Neural progenitor cell (in vitro differentiated cells): Measurements from ENCODE around the gene RNF4. TPM values are rescaled to one million over a fixed set of nuclear protein-coding genes. Genes with fewer than 3 reads are reported as not detected.
A peak's percentile ranks its signal among the peaks of the same experiment; 100 is the strongest.

Experiments used
- DNase-seq: peaks from one replicate; pipeline ENCODE4 v3.0.0-alpha.2; 2016; ENCODE audit warnings: low spot score
- H2AFZ ChIP-seq: fragments of 200-600 bp; sonication (generic); replicated peaks from 2 replicates; pipeline ENCODE4 v1.6.1; 2016; ENCODE audit warnings: antibody characterized with exemption
- H3F3A ChIP-seq: fragments of 200-600 bp; sonication (generic); 2 replicates; pipeline ENCODE4 v1.6.1; 2016; ENCODE audit warnings: antibody characterized with exemption, low read depth
- H3K27ac ChIP-seq: fragments of 200-600 bp; sonication (generic); 2 replicates; pipeline ENCODE4 v1.5.1; 2016; ENCODE audit warnings: mild to moderate bottlenecking
- H3K27me3 ChIP-seq: fragments of 200-600 bp; sonication (generic); 2 replicates; pipeline ENCODE4 v1.6.1; 2016; ENCODE audit warnings: mild to moderate bottlenecking, moderate library complexity
- H3K36me3 ChIP-seq: fragments of 200-600 bp; sonication (generic); 2 replicates; pipeline ENCODE4 v1.5.1; 2016
- H3K4me1 ChIP-seq: fragments of 200-600 bp; sonication (generic); 2 replicates; pipeline ENCODE4 v1.6.1; 2016; ENCODE audit warnings: mixed run types
- H3K4me2 ChIP-seq: fragments of 200-600 bp; sonication (generic); 2 replicates; pipeline ENCODE4 v1.6.1; 2016
- H3K4me3 ChIP-seq: fragments of 200-600 bp; sonication (generic); 2 replicates; pipeline ENCODE4 v1.5.1; 2016
- H3K79me2 ChIP-seq: fragments of 200-600 bp; sonication (generic); 2 replicates; pipeline ENCODE4 v1.6.1; 2016; ENCODE audit warnings: low read depth
- H3K9ac ChIP-seq: fragments of 200-600 bp; sonication (generic); 2 replicates; pipeline ENCODE4 v1.6.1; 2016
- H3K9me3 ChIP-seq: fragments of 200-600 bp; sonication (generic); 2 replicates; pipeline ENCODE4 v1.5.1; 2016; ENCODE audit warnings: low read depth
- H4K20me1 ChIP-seq: fragments of 200-600 bp; sonication (generic); 2 replicates; pipeline ENCODE4 v1.6.1; 2016; ENCODE audit warnings: low read depth
- H3K27ac Mint-ChIP-seq: 3 replicates; pipeline ENCODE4 v1.8.0; 2021; ENCODE audit warnings: mixed read lengths
- H3K27me3 Mint-ChIP-seq: 2 replicates; pipeline ENCODE4 v1.8.0; 2022; ENCODE audit warnings: low read depth, mild to moderate bottlenecking, inconsistent platforms, moderate library complexity, mixed read lengths; ENCODE audit not compliant: insufficient read depth
- H3K36me3 Mint-ChIP-seq: 3 replicates; pipeline ENCODE4 v1.8.0; 2021; ENCODE audit warnings: mixed read lengths
- H3K4me1 Mint-ChIP-seq: 3 replicates; pipeline ENCODE4 v1.8.0; 2021; ENCODE audit warnings: mixed read lengths
- H3K4me3 Mint-ChIP-seq: 3 replicates; pipeline ENCODE4 v1.8.0; 2021; ENCODE audit warnings: mild to moderate bottlenecking, moderate library complexity, mixed read lengths
- H3K9me3 Mint-ChIP-seq: 3 replicates; pipeline ENCODE4 v1.8.0; 2020; ENCODE audit warnings: mixed read lengths
- CTCF ChIP-seq: fragments of 200-600 bp; sonication (generic); IDR thresholded peaks from 2 replicates; pipeline ENCODE4 v1.5.1; 2017; ENCODE audit warnings: antibody characterized with exemption, mild to moderate bottlenecking
- EZH2 ChIP-seq: fragments of 200-600 bp; sonication (generic); IDR thresholded peaks from 2 replicates; pipeline ENCODE4 v1.6.1; 2017; ENCODE audit warnings: antibody characterized with exemption, mild to moderate bottlenecking, moderate library complexity
- EZH2phosphoT487 ChIP-seq: fragments of 200-600 bp; sonication (generic); IDR thresholded peaks from 2 replicates; pipeline ENCODE4 v1.6.1; 2017; ENCODE audit warnings: antibody characterized with exemption
- total RNA-seq: library from RNA; depleted of rRNA; stranded (reverse); fragments of >200 nt; gene quantifications from 2 replicates; pipeline ENCODE4 v1.2.3, GENCODE V29; 2015; ENCODE audit warnings: low replicate concordance

Gene RNF4
- total RNA-seq, 1 donor from 2014 or later, result 73.8 TPM

- Mint-ChIP-seq H3K27me3 (peaks cover 3% of the 10 kb centered on the region), H3K4me3 (no peak overlapping the region), H3K27ac (peak overlapping the region; percentile 81), H3K4me1 (peaks cover 18% of the 10 kb centered on the region), H3K36me3 (peaks cover 12% of the 10 kb centered on the region), H3K9me3 (no peaks in the 10 kb centered on the region)
- no peak for TF ChIP-seq EZH2
- TF ChIP-seq CTCF, result no peak
- no peak for TF ChIP-seq EZH2phosphoT487
- H3K4me2 ChIP-seq, result no peak overlapping the region
- H3K9me3 ChIP-seq, result no peaks in the 10 kb centered on the region
- peaks cover 9% of the 10 kb centered on the region for H3K36me3 ChIP-seq
- H2AFZ ChIP-seq, result no peak overlapping the region
- H3F3A ChIP-seq, result peaks cover 5% of the 10 kb centered on the region
- H4K20me1 ChIP-seq, result peaks cover 100% of the 10 kb centered on the region
- H3K4me3 ChIP-seq, result no peak overlapping the region
- H3K79me2 ChIP-seq, result peaks cover 100% of the 10 kb centered on the region
- DNase-seq, result no peak
- no peak overlapping the region for H3K9ac ChIP-seq
- H3K27me3 ChIP-seq, result no peaks in the 10 kb centered on the region
- peaks cover 27% of the 10 kb centered on the region for H3K4me1 ChIP-seq
- no peak overlapping the region for H3K27ac ChIP-seq
These were observed 17.1 kb downstream of the RNF4 start for GRCh38 chr4:2485956-2486355.

GRCh38 chr4:2486981-2487380 is 18.1 kb downstream of the RNF4 start:
- H3K27me3 Mint-ChIP-seq, result peaks cover 3% of the 10 kb centered on the region
- peaks cover 10% of the 10 kb centered on the region for H3K4me1 Mint-ChIP-seq
- H3K27ac Mint-ChIP-seq, result no peak overlapping the region
- Histone ChIP-seq H3K27ac (no peak overlapping the region), H3K4me3 (no peak overlapping the region), H3K9ac (no peak overlapping the region), H3F3A (peaks cover 5% of the 10 kb centered on the region), H3K4me2 (no peak overlapping the region), H3K79me2 (peaks cover 100% of the 10 kb centered on the region), H3K4me1 (peaks cover 16% of the 10 kb centered on the region), H3K27me3 (no peaks in the 10 kb centered on the region), H3K9me3 (no peaks in the 10 kb centered on the region), H2AFZ (no peak overlapping the region), H3K36me3 (peaks cover 9% of the 10 kb centered on the region), H4K20me1 (peaks cover 99% of the 10 kb centered on the region)
- H3K4me3 Mint-ChIP-seq, result no peak overlapping the region
- no peak for TF ChIP-seq EZH2
- peaks cover 14% of the 10 kb centered on the region for H3K36me3 Mint-ChIP-seq
- H3K9me3 Mint-ChIP-seq, result no peaks in the 10 kb centered on the region
- no peak for DNase-seq

- H3F3A ChIP-seq, result peaks cover under 1% of the 10 kb centered on the region
- Mint-ChIP-seq H3K36me3 (peaks cover 19% of the 10 kb centered on the region), H3K27me3 (peaks cover 3% of the 10 kb centered on the region), H3K27ac (no peak overlapping the region), H3K9me3 (no peaks in the 10 kb centered on the region), H3K4me1 (peaks cover 5% of the 10 kb centered on the region), H3K4me3 (no peak overlapping the region)
- peaks cover 9% of the 10 kb centered on the region for H3K36me3 ChIP-seq
- no peak overlapping the region for H3K4me2 ChIP-seq
- no peak for TF ChIP-seq CTCF
- no peaks in the 10 kb centered on the region for H3K9me3 ChIP-seq
- peaks cover 100% of the 10 kb centered on the region for H3K79me2 ChIP-seq
- peaks cover 11% of the 10 kb centered on the region for H3K4me1 ChIP-seq
- H2AFZ ChIP-seq, result no peak overlapping the region
- H4K20me1 ChIP-seq, result peaks cover 99% of the 10 kb centered on the region
- no peak overlapping the region for H3K9ac ChIP-seq
- H3K27me3 ChIP-seq, result no peaks in the 10 kb centered on the region
- no peak overlapping the region for H3K27ac ChIP-seq
- DNase-seq, result no peak
- H3K4me3 ChIP-seq, result no peak overlapping the region
These were observed 18.7 kb downstream of the RNF4 start for GRCh38 chr4:2487632-2488031.

GRCh38 chr4:2489081-2489805 is 20.3 kb downstream of the RNF4 start:
- TF ChIP-seq CTCF, result no peak
- no peak for TF ChIP-seq EZH2phosphoT487
- no peak for TF ChIP-seq EZH2
- Histone ChIP-seq H3F3A (no peaks in the 10 kb centered on the region), H3K9me3 (no peaks in the 10 kb centered on the region), H3K27ac (no peak overlapping the region), H2AFZ (no peak overlapping the region), H3K9ac (no peak overlapping the region), H3K27me3 (no peaks in the 10 kb centered on the region), H4K20me1 (peaks cover 97% of the 10 kb centered on the region), H3K79me2 (peaks cover 100% of the 10 kb centered on the region), H3K36me3 (peaks cover 9% of the 10 kb centered on the region), H3K4me2 (no peak overlapping the region), H3K4me1 (peaks cover 10% of the 10 kb centered on the region), H3K4me3 (no peak overlapping the region)
- peaks cover 3% of the 10 kb centered on the region for H3K27me3 Mint-ChIP-seq
- H3K27ac Mint-ChIP-seq, result no peak overlapping the region
- no peak for DNase-seq
- no peaks in the 10 kb centered on the region for H3K9me3 Mint-ChIP-seq
- peaks cover 3% of the 10 kb centered on the region for H3K4me1 Mint-ChIP-seq
- no peak overlapping the region for H3K4me3 Mint-ChIP-seq
- peaks cover 25% of the 10 kb centered on the region for H3K36me3 Mint-ChIP-seq
